GM10266 (cell line): ENCODE measurements around the gene RNF223.
"Not testable (repeated sequence)": the region's sequence is repeated elsewhere in the genome, so short reads cannot be mapped to it uniquely, and the experiment has no call there.

Experiments
- DNase-seq: peaks from one replicate; pipeline ENCODE4 v3.0.0; 2012; ENCODE audit errors: extremely low spot score
- CTCF ChIP-seq: IDR thresholded peaks from 2 replicates; pipeline ENCODE4 v1.5.1; 2012; ENCODE audit warnings: mild to moderate bottlenecking, low read depth; ENCODE audit not compliant: control insufficient read depth, insufficient read depth; ENCODE audit errors: missing control alignments

Gene RNF223

GRCh38 chr1:1106510-1107221 lies 32.6 kb upstream of the RNF223 start:
- TF ChIP-seq CTCF: no peak

GRCh38 chr1:1104152-1104551 lies 30.0 kb upstream of the RNF223 start:
- DNase-seq: not testable (repeated sequence)

More at GRCh38 chr1:1106510-1107221, 32.6 kb upstream of the RNF223 start:
- no peak for DNase-seq

- DNase-seq: no peak
- TF ChIP-seq CTCF: no peak
Observed at GRCh38 chr1:1101503-1101902, 27.4 kb upstream of the RNF223 start.

- no peak for TF ChIP-seq CTCF
- DNase-seq: no peak
Observed at GRCh38 chr1:1100296-1100695, 26.2 kb upstream of the RNF223 start.

- no peak for TF ChIP-seq CTCF
Observed at GRCh38 chr1:1099506-1100183, 25.5 kb upstream of the RNF223 start.

GRCh38 chr1:1098681-1099421 lies 24.7 kb upstream of the RNF223 start:
- TF ChIP-seq CTCF: no peak
- no peak for DNase-seq

More at GRCh38 chr1:1099506-1100183, 25.5 kb upstream of the RNF223 start:
- DNase-seq: no peak

GRCh38 chr1:1096136-1096535 lies 22.0 kb upstream of the RNF223 start:
- not testable (repeated sequence) for DNase-seq

- TF ChIP-seq CTCF: no peak
- no peak for DNase-seq
Observed at GRCh38 chr1:1094981-1095380, 20.9 kb upstream of the RNF223 start.
